GM20000 (cell line): Measurements from ENCODE around the gene YIPF6.

Experiments used
- DNase-seq: peaks from one replicate; pipeline ENCODE4 v3.0.0; 2012; ENCODE audit warnings: low spot score
- TF ChIP-seq, protein P1 (sequence below): IDR thresholded peaks from 2 replicates; pipeline ENCODE4 v1.5.1; 2012; ENCODE audit warnings: mild to moderate bottlenecking, control low read depth; ENCODE audit errors: extremely low read depth, missing control alignments

The YIPF6 gene

DNA sequence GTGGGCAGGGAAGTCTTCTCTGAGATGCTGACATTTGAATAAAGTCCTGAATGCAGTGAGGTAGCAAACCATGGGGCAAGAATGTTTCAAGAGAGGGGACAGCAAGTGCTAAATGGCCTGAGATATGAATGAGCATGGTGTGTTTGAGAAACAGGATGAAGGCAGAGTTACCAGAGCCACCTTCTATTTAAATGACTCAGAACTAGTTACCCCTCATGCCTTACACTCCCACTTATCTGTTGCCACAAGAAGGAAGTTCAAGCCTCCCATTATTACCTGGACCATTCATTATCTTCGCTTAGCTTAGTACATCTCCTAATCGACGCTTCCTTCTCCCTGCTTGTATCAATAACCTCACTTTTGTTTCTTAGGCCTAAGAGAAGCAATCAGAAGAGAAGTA, 81.0 kb downstream of the YIPF6 start:
- TF ChIP-seq, protein P1, sequence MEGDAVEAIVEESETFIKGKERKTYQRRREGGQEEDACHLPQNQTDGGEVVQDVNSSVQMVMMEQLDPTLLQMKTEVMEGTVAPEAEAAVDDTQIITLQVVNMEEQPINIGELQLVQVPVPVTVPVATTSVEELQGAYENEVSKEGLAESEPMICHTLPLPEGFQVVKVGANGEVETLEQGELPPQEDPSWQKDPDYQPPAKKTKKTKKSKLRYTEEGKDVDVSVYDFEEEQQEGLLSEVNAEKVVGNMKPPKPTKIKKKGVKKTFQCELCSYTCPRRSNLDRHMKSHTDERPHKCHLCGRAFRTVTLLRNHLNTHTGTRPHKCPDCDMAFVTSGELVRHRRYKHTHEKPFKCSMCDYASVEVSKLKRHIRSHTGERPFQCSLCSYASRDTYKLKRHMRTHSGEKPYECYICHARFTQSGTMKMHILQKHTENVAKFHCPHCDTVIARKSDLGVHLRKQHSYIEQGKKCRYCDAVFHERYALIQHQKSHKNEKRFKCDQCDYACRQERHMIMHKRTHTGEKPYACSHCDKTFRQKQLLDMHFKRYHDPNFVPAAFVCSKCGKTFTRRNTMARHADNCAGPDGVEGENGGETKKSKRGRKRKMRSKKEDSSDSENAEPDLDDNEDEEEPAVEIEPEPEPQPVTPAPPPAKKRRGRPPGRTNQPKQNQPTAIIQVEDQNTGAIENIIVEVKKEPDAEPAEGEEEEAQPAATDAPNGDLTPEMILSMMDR: no peak
- DNase-seq: no peak

DNA sequence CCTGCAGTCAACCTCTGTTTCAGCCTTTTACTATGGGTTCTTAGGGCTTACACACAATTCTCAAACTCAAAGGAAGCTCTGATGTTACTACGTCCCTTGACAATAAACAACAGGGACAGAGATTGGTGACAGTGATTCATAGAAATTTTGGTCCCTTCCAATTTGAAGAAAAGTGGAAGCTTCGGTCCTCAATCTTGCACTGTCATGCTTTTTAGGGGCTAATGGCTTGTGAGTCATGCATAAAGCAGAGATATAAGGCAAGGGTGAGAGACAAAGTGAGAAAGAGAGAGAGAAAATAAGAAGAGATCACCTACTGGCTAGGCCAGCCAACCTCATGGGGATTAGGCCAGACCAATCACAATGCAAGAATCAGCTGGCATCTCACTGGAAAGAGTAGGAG, 85.4 kb downstream of the YIPF6 start:
- TF ChIP-seq, protein P1: no peak
- no peak for DNase-seq
